ENCODE measurements around the gene FGFR2.

FGFR2 gene

GRCh38 chr10:121437596-121437995 lies 160.6 kb downstream of the FGFR2 start:
- TF ChIP-seq CTCF (IDR thresholded peaks at IDR 0.05; ENCODE audit: insufficient read depth, low read depth, low read length, missing control alignments): no peak
- no peak overlapping the region for H3K4me3 ChIP-seq (ENCODE audit: low read depth, low read length)
- no peak for DNase-seq (ENCODE audit: low read depth)

GRCh38 chr10:121436630-121437341 lies 161.5 kb downstream of the FGFR2 start:
- no peak overlapping the region for H3K4me3 ChIP-seq (ENCODE audit: low read depth, low read length)
- no peak for TF ChIP-seq CTCF (IDR thresholded peaks at IDR 0.05; ENCODE audit: insufficient read depth, low read depth, low read length, missing control alignments)

GRCh38 chr10:121436281-121436629 lies 162.0 kb downstream of the FGFR2 start:
- TF ChIP-seq CTCF (IDR thresholded peaks at IDR 0.05; ENCODE audit: insufficient read depth, low read depth, low read length, missing control alignments): no peak
- no peak overlapping the region for H3K4me3 ChIP-seq (ENCODE audit: low read depth, low read length)
- DNase-seq (ENCODE audit: low read depth): no peak

More at GRCh38 chr10:121436630-121437341, 161.5 kb downstream of the FGFR2 start:
- DNase-seq (ENCODE audit: low read depth): no peak

GRCh38 chr10:121435099-121435875 lies 163.0 kb downstream of the FGFR2 start:
- DNase-seq (ENCODE audit: low read depth): no peak
- H3K4me3 ChIP-seq (ENCODE audit: low read depth, low read length): no peak overlapping the region
- TF ChIP-seq CTCF (IDR thresholded peaks at IDR 0.05; ENCODE audit: insufficient read depth, low read depth, low read length, missing control alignments): no peak

GRCh38 chr10:121433965-121434364 lies 164.3 kb downstream of the FGFR2 start:
- TF ChIP-seq CTCF (IDR thresholded peaks at IDR 0.05; ENCODE audit: insufficient read depth, low read depth, low read length, missing control alignments): no peak
- DNase-seq (ENCODE audit: low read depth): no peak
- H3K4me3 ChIP-seq (ENCODE audit: low read depth, low read length): no peak overlapping the region

GRCh38 chr10:121428867-121429266 lies 169.4 kb downstream of the FGFR2 start:
- TF ChIP-seq CTCF (IDR thresholded peaks at IDR 0.05; ENCODE audit: insufficient read depth, low read depth, low read length, missing control alignments): no peak
- H3K4me3 ChIP-seq (ENCODE audit: low read depth, low read length): no peak overlapping the region
- DNase-seq (ENCODE audit: low read depth): no peak
